HEK293 (cell line): Measurements from ENCODE around the gene BEND4.

ENCODE experiments used
- FEZF1 ChIP-seq: fragments of 450-650 bp; formaldehyde crosslinking; IDR thresholded peaks from 2 replicates; pipeline ENCODE4 v1.5.1; 2016; ENCODE audit warnings: missing biosample characterization, missing genetic modification characterization
- GLI4 ChIP-seq: fragments of 450-650 bp; formaldehyde crosslinking; IDR thresholded peaks from 2 replicates; pipeline ENCODE4 v1.5.1; 2016; ENCODE audit warnings: missing biosample characterization, missing genetic modification characterization
- KLF1 ChIP-seq: fragments of 450-650 bp; formaldehyde crosslinking; IDR thresholded peaks from 2 replicates; pipeline ENCODE4 v1.5.1; 2016; ENCODE audit warnings: missing biosample characterization, missing genetic modification characterization
- PRDM4 ChIP-seq: fragments of 450-650 bp; formaldehyde crosslinking; IDR thresholded peaks from 2 replicates; pipeline ENCODE4 v1.5.1; 2017; ENCODE audit warnings: missing biosample characterization, missing genetic modification characterization
- REST ChIP-seq: fragments of 450-650 bp; formaldehyde crosslinking; IDR thresholded peaks from 2 replicates; pipeline ENCODE4 v1.5.1; 2016; ENCODE audit warnings: missing biosample characterization, missing genetic modification characterization
- SP3 ChIP-seq: fragments of 450-650 bp; formaldehyde crosslinking; IDR thresholded peaks from 2 replicates; pipeline ENCODE4 v1.5.1; 2016; ENCODE audit warnings: missing biosample characterization, missing genetic modification characterization
- YY1 ChIP-seq: fragments of 450-650 bp; formaldehyde crosslinking; IDR thresholded peaks from 2 replicates; pipeline ENCODE4 v1.5.1; 2018; ENCODE audit warnings: missing biosample characterization, missing genetic modification characterization
- ZBTB1 ChIP-seq: fragments of 450-650 bp; formaldehyde crosslinking; IDR thresholded peaks from 2 replicates; pipeline ENCODE4 v1.5.1; 2016; ENCODE audit warnings: missing biosample characterization, missing genetic modification characterization
- ZNF274 ChIP-seq, 2 experiments: fragments of 200-500 bp in 1 of 2; fragments of 450-650 bp in 1 of 2; sonication (Bioruptor generic) in 1 of 2; formaldehyde crosslinking in 1 of 2; IDR thresholded peaks; 2 replicates each; pipeline versions ENCODE4 v1.5.1 to v1.6.1; 2014 to 2016; ENCODE audit warnings: borderline replicate concordance in 1 of 2, inconsistent platforms in 1 of 2, low read length in 1 of 2, missing biosample characterization in 1 of 2, missing genetic modification characterization in 1 of 2
- ZNF580 ChIP-seq: fragments of 450-650 bp; formaldehyde crosslinking; IDR thresholded peaks from 2 replicates; pipeline ENCODE4 v1.5.1; 2016; ENCODE audit warnings: missing biosample characterization, missing genetic modification characterization
- ZNF777 ChIP-seq: fragments of 450-650 bp; formaldehyde crosslinking; IDR thresholded peaks from 2 replicates; pipeline ENCODE4 v1.5.1; 2017; ENCODE audit warnings: missing biosample characterization, missing genetic modification characterization, borderline replicate concordance
- TF ChIP-seq, protein P1 (sequence below): fragments of 450-650 bp; formaldehyde crosslinking; IDR thresholded peaks from 2 replicates; pipeline ENCODE4 v1.5.1; 2016; ENCODE audit warnings: missing biosample characterization, missing genetic modification characterization

GRCh38 chr4:42142591-42142990, 9.9 kb downstream of the BEND4 start:
- TF ChIP-seq ZNF777 (no peak), YY1 (no peak), ZBTB1 (tag by site-specific recombination) (no peak), ZNF274 (IDR thresholded peaks at IDR 0.05; ENCODE audit: low read length) (no peak), ZNF274 (tag by site-specific recombination; IDR thresholded peaks at IDR 0.05; ENCODE audit: borderline replicate concordance) (no peak), SP3 (tag by site-specific recombination) (no peak), FEZF1 (no peak), ZNF580 (tag by site-specific recombination) (no peak), REST (tag by site-specific recombination) (no peak), GLI4 (no peak), PRDM4 (tag by site-specific recombination) (no peak), KLF1 (tag by site-specific recombination) (no peak)
- TF ChIP-seq, protein P1, sequence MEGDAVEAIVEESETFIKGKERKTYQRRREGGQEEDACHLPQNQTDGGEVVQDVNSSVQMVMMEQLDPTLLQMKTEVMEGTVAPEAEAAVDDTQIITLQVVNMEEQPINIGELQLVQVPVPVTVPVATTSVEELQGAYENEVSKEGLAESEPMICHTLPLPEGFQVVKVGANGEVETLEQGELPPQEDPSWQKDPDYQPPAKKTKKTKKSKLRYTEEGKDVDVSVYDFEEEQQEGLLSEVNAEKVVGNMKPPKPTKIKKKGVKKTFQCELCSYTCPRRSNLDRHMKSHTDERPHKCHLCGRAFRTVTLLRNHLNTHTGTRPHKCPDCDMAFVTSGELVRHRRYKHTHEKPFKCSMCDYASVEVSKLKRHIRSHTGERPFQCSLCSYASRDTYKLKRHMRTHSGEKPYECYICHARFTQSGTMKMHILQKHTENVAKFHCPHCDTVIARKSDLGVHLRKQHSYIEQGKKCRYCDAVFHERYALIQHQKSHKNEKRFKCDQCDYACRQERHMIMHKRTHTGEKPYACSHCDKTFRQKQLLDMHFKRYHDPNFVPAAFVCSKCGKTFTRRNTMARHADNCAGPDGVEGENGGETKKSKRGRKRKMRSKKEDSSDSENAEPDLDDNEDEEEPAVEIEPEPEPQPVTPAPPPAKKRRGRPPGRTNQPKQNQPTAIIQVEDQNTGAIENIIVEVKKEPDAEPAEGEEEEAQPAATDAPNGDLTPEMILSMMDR (tag by site-specific recombination): no peak
